ENCODE measurements around the gene USP33. TPM values are rescaled to one million over a fixed set of nuclear protein-coding genes. Genes with fewer than 3 reads are reported as not detected.
A peak's percentile ranks its signal among the peaks of the same experiment; 100 is the strongest.
"Not testable (repeated sequence)": the region's sequence is repeated elsewhere in the genome, so short reads cannot be mapped to it uniquely, and the experiment has no call there.

Gene USP33
- polyA plus RNA-seq, 3 donors = 62.3 to 104 (median 91.4) TPM

GRCh38 chr1:77749489-77749888, 10.2 kb downstream of the USP33 start:
- not testable (repeated sequence) for DNase-seq

DNA sequence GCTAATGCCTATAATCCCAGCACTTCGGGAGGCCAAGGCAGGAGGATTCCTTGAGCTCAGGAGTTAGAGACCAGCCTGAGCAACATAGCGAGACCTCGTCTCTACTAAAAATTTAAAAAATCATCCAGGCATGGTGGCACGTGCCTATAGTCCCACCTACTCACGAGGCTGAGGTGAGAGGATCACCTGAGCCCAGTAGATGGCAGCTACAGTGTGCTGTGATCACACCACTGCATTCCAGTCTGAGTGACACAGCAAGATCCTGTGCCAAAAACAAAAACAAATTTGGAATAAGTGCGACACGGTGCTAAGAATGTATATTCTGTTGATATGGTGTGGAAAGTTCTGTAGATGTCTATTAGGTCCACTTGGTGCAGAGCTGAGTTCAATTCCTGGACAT, 15.1 kb downstream of the USP33 start:
- no peak for DNase-seq

DNA sequence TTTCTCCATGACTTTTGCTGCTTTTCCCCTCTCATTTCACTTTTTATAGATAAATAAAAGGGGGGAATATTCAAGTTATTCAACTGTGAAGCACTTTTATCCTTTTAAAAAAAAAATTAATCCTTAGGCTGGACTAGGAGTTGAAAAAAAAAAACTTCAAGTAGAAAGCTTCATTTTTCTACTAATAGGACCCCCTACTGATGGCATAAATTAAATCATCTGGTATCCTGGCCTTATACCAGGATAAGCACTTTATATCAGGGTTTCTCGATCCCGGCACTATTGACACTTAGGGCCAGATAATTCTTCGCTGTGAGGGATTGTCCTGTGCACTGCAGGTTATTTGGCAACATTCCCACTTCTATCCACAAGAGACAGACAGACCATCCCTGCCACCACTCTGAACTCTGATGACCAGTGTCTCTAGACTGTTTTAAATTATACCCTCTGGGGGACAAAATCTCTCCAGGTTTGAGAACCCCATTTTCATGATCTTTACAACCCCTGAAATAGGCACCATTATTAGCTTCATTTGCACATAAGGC, 17.6 kb downstream of the USP33 start:
- no peak for DNase-seq

DNA sequence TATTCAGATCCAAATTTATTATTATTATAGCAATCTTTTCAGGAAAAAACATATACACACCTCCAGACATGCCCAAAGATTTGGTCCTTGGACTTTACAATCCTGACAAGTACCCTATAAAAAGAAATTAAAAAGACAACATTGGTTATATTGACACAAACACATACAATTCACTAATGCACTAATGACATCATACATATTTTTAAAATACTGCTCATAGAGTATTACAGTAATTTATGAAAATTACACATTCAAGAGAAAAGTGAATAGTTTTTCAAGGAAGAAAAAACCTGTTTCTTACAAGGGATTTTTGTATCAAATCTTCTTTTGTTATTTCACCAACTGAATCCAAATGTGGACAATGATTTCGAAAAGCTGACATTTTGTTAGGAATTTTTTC, 18.3 kb downstream of the USP33 start:
- DNase-seq = no peak

DNA sequence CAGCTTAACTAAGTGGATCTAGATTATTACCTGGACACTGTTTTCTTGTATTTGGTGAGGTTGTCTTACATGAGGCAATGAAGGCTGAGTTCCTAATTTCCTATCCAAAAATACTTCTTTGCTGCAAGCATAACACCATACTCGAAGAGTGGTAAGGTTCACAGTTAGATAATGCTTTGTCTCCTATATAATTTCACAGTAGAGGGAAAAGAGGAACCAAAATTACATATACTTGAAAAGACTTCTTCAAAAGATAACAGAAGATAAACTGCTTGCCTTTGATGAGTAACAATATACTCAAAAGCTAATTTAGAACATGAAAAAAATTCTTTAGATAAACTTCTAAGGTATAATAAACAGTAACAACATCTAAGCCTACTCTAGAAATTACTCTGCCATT, 20.4 kb downstream of the USP33 start:
- DNase-seq = no peak

DNA sequence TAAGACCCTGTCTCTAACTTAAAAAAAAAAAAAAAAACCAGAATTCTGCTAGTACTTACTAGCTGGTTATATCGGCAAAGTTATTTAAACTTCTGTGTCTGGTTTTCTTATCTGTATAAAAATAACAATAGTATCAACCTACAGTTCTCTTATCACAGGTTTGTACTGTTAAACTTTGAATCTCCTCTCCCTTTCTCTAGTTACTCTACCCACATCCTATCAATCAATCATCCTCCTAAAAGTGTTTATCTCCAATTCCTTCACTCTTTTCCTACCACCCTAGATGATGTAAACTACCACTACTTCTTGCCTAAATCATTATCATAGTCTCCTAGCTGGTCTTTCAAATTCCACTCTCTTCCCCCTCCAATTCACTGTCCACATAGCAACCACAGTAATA, 27.6 kb downstream of the USP33 start:
- DNase-seq = no peak

DNA sequence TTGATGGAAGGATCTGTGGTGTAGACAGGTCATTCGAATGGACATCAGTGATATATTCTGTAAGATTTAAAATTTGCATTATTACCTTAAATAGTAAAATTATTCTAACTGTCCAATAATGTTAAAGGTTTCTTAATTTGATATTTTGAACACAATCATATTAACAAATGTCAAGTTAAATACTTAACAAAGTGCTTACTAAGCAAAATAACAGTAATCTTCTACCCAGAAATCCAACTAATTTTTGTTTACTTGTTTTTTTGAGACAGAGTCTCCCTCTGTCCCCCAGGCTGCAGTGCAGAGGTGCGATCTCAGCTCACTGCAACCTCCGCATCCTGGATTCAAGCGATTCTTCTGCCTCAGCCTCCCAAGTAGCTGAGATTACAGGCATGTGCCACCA, 33.9 kb downstream of the USP33 start:
- DNase-seq = no peak

DNA sequence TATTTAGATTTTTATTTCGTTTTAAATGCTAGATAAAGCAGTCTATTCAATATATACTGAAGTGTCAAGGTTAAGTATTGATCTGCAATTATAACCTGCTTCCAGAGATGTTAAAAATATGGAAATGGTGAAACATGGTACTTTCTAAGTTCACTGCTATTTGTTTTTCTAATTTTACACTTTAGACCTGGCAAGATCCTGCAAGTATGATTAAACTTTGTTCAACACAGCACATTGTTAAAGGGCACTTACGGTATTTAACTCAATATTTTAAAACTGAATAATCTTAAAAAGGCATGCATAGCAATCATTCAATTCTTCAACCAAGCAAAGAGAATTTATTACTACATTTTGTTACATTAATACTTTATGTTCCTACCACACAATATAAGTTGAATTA, 41.5 kb downstream of the USP33 start:
- DNase-seq = no peak

GRCh38 chr1:77716065-77716464, 43.6 kb downstream of the USP33 start:
- DNase-seq = no peak

DNA sequence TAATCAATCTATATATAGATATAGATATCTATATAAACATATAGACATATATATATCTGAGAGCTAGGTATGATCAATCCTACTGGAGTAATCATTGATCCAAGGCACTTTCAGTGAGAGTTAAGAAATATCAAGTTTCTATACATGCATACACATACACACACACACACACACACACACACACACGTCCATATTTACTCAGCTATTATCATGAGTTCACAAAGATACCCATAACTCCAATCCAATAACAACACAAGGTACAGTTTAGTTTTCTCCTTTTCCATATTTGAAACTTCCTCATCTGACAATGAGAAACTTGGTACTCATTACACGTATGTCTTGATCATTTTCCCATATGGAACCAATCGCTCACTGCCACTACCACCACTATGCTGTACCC, 49.9 kb downstream of the USP33 start:
- DNase-seq = no peak

DNA sequence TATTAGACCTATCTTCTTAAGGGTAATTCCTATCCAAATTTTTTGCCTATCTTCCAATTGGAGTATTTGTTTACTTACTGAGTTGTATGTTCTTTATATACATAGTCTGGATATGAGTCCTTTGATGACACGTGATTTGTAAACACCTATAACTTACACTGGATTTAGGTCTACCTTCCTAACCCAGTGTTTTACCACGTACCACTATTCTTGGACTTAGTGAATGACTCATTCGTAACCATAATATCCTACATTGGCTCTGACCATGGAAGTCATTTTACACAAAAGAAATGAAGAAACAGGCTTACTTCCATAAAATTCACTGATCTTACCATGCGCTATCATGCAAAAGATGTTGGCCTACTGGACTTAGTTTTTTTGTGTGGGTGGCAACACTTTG, 53.3 kb downstream of the USP33 start:
- DNase-seq = no peak

DNA sequence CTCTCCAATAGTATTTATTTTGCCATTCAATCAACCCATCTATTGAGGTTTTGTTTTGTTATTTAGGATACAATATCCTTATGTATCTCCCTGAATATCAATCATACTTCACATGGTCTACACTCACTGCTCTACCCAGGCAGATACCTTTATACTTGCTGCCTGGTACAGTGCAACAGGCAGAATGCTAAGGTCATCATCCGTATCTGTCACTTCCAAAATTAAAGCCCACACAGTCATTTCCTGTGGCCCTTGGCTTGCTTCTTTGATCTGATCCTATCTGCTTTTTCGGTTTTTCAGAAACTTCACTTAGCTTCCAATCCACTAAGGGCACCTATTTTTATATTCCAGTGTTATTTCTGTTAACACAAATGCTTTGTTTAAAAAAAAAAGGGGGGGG, 54.9 kb downstream of the USP33 start:
- DNase-seq = no peak

GRCh38 chr1:77699673-77700072, 60.0 kb downstream of the USP33 start:
- DNase-seq = not testable (repeated sequence)

DNA sequence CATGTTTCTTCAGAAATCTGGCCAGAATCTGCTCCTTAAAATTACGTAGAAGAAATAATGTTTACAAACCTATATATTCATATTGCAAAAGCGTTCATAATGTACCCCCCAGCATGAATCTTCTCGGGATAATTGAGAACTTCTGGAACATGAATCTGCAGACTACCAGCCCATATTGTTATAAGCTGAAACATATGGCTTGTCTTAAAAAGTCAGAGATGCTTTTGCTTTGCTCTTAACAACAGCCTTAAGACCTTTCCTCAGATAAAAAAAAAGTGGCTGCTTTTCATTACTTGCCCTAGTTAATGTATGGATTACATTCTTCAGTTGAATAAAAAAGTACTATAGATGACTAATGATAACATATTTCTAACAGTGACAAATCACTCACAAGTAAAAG, 62.2 kb downstream of the USP33 start:
- no peak for DNase-seq

DNA sequence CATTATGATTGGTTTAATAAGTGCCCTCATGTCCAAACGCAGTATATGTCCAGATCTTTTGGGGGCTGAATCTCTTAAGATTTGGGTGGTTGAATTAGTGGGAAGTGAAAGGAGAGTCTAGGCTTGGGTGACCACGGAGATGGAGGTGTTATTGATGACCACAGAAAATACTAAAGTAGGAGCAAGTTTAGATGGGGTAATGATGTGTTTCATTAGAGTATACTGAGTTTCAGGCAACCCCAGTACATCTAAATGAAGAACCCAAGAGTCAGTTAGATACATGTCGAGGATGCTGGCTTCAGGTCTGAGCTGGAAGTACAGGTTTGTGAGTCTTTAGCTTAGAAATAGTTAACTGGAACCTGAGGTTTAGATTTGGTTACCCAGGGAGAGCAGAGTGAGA, 70.7 kb downstream of the USP33 start:
- DNase-seq = no peak

DNA sequence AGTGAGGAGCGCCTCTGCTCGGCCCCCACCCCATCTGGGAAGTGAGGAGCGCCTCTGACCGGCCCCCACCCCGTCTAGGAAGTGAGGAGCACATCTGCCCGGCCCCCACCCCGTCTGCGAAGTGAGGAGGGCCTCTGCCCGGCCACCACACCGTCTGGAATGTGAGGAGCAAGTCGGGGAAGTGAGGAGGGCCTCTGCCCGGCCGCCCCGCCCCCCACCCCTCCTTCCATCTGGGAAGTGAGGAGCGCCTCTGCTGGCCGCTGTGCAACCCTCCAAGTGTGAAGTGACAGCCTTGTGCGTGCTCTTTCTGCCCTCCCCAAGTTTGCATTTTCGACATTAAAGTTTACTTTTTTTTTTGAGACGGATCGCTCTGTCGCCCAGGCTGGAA, 72.1 kb downstream of the USP33 start:
- peak; percentile 43 for DNase-seq

- no peak for DNase-seq
These were observed 72.7 kb downstream of the USP33 start for GRCh38 chr1:77686796-77687518.

DNA sequence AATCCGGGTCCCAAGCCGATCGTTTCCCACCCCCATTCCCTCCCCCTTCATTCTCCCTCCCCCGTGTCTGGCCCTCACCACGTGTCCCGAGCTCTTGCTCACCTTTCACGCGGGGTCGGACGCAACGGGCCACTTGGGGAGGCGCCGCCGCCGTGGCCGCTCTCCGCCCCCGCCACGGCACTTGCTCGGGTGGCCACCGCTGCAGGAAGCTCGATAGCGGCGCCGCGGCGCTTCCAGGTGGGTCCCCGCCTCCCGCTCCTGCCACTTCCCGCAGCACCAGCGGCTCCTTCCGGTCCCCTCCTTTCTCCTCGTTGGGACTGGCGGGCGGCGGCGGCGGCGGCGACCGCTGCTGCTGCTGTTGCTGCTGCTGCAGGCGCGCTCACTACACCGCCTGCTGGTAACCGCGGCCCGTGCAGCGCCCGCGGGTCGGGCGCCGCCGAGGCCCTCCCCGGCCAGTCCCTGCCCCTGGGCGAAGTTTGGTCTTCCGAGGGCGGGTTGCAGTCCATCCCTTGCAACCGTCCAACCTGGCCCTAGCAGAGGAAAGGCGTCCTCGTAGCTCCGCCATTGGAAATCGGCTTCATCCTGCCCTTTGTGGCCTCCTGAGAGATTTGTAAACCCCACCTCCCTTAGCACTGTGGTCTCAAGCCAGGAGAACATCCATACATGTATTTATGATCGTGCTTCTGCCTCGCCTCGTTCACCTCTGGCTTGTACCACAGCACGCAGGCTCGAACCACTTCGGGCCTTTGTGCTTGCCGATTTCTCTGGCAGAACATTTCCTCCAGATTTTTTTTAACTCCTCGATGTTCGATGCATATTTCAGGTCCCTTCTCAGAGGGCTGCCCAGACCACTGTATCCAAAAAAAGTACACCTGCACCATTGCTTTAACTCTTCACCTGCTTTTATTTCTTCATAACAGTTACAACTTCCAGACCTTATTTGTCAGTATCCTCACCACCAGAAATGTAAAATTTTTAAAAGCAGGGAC, 76.2 kb downstream of the USP33 start:
- DNase-seq = peak; percentile 92

DNA sequence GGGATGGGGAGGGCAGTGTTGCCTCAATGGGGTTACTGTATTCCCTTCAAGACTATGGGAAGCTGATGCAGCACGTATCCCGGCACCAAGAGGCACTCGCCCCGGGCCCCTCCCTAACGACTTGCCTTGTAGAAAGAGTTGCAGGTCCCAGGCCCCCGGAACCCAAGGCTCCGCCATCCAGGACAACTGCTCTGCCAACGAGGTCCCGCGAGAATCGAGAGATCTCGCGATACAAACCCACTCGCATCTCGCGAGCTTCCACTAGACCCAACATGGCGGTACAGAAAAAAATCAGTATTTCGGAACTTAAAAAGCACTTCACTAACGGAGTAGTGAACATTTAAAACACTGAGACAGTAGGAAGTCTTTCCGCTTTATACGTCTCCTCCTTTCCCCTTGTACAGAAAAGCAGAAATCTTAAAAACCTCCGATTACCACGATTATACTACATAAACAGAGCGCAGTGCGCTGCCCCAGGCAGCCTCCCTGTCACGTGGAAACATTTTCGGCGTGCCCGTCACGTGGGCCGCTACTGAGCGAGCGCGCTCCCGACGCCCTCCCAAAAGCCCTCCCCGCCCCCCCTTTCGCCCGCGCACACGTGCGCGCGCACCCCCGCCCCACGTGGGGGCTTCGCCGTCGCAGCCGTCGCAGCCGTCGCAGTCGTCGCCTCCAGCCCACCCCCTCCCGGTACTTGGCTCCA, 77.0 kb downstream of the USP33 start, which contains the start of gene ZZZ3:
TSS of gene ZZZ3 (minus strand) at position 199 of the 700 bp plus-strand sequence. CDS start 49,304 bp downstream, outside the sequence.
- DNase-seq = peak; percentile 96

- DNase-seq = no peak
These were observed 79.5 kb downstream of the USP33 start for GRCh38 chr1:77680173-77680572.

DNA sequence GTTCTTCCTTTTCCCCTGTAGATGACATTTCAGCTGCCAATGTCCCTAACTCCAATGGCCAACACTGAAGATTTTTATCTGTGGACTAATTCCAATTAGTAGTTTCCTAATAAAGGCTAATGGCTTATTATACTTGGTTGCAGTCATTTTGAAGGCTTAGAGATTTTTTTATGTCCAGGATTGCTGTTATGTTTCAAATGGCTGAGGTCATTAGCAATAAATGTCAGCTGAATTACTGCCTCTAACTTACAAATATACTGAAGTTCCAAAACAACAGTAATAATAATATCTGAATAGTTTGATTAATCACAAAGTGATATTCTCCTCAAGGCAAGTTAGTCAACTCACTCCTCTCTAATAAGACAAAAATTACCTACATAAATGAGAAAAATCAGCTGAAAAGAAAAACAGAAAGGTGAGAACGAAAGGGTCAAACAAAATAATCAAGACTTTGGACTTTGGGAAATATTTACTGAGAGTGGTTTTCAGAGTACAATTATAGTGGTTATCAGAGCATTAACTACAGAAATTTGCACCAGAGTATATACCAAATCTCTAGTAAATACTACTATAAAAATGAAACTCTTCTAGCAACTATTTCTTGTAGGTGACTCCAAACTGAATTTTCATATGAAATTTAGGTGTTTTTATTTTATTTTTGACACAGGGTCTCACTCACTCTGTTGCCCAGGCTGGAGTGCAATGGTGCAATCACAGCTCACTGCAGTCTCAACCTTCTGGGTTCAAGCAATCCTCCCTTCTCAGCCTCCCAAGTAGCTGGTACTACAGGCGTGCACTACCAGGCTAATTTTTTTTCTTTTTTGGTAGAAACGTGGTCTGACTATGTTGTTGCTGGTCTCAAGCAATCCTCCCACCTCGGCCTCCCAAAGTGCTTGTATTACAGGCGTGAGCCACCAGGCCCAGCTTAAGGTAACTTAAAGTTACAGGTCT, 80.7 kb downstream of the USP33 start:
- DNase-seq = no peak

All from renal pelvis (tissue), 4 donors.